SK-N-SH (cell line): ENCODE results near the gene TTC3. TPM values are rescaled to one million over a fixed set of nuclear protein-coding genes. Genes with fewer than 3 reads are reported as not detected.

ENCODE experiments used
- CTCF ChIA-PET: fragments of 300-600, 350-600 bp; formaldehyde crosslinking; extraction: SDS; loops from one replicate; lab custom pipeline; 2021; lab: Yijun Ruan, JAX
- POLR2A ChIA-PET: fragments of 350-600 bp; sonication (Branson Sonifier 250); formaldehyde crosslinking; extraction: SDS; loops from one replicate; lab custom pipeline; 2020; ENCODE audit warnings: antibody characterized with exemption, inconsistent platforms; lab: Yijun Ruan, JAX
- DNase-seq: peaks from one replicate; pipeline ENCODE4 v3.0.0; 2012
- H2AFZ ChIP-seq: fragments of 200-600 bp; sonication (generic); 2 replicates; pipeline ENCODE4 v1.8.1; 2016; ENCODE audit warnings: antibody characterized with exemption, mild to moderate bottlenecking, low read depth
- H3F3A ChIP-seq: fragments of 200-600 bp; sonication (generic); replicated peaks from 2 replicates; pipeline ENCODE3; 2016; ENCODE audit warnings: antibody characterized with exemption, mild to moderate bottlenecking; ENCODE audit not compliant: insufficient read depth
- H3K27ac ChIP-seq, 2 experiments: fragments of 200-500 bp in 1 of 2; fragments of 200-600 bp in 1 of 2; sonication (Bioruptor generic) in 1 of 2; sonication (generic), shearing (Covaris generic) in 1 of 2; 2 replicates each; pipeline versions ENCODE4 v1.5.1 to v1.6.1; 2014 to 2016; ENCODE audit warnings: low read depth in 2 of 2, inconsistent platforms in 1 of 2, low read length in 1 of 2, mild to moderate bottlenecking in 1 of 2, mixed read lengths in 1 of 2
- H3K27me3 ChIP-seq: fragments of 200-600 bp; sonication (generic), shearing (Covaris generic); 2 replicates; pipeline ENCODE4 v1.6.1; 2016; ENCODE audit warnings: mixed run types; ENCODE audit not compliant: insufficient read depth
- H3K36me3 ChIP-seq, 2 experiments: fragments of 200-500 bp in 1 of 2; fragments of 200-600 bp in 1 of 2; sonication (Bioruptor generic) in 1 of 2; sonication (generic) in 1 of 2; replicated peaks in 1 of 2; 2 replicates each; pipeline versions ENCODE3 to v1.5.1; 2014 to 2016; ENCODE audit warnings: low read length in 1 of 2, mild to moderate bottlenecking in 1 of 2; ENCODE audit not compliant: insufficient read depth in 2 of 2, control insufficient read depth in 1 of 2
- H3K4me1 ChIP-seq, 2 experiments: fragments of 200-500 bp in 1 of 2; fragments of 200-600 bp in 1 of 2; sonication (Bioruptor generic) in 1 of 2; sonication (generic), shearing (Covaris generic) in 1 of 2; 2 replicates each; pipeline versions ENCODE4 v1.5.1 to v1.6.1; 2014 to 2016; ENCODE audit warnings: low read depth in 1 of 2, low read length in 1 of 2, mixed run types in 1 of 2; ENCODE audit not compliant: insufficient read depth in 2 of 2, control insufficient read depth in 1 of 2
- H3K4me2 ChIP-seq: fragments of 200-600 bp; sonication (generic), shearing (Covaris generic); 2 replicates; pipeline ENCODE4 v1.6.1; 2017; ENCODE audit warnings: mixed run types
- H3K4me3 ChIP-seq, 2 experiments: fragments of 200-500 bp in 1 of 2; fragments of 200-600 bp in 1 of 2; sonication (Bioruptor generic) in 1 of 2; sonication (generic), shearing (Covaris generic) in 1 of 2; 2 replicates each; pipeline versions ENCODE4 v1.5.1 to v1.8.1; 2014 to 2016; ENCODE audit warnings: low read depth in 2 of 2, inconsistent platforms in 1 of 2, low read length in 1 of 2, mild to moderate bottlenecking in 1 of 2, mixed read lengths in 1 of 2, moderate library complexity in 1 of 2
- H3K79me2 ChIP-seq: fragments of 200-600 bp; sonication (generic); 2 replicates; pipeline ENCODE4 v1.8.1; 2017; ENCODE audit warnings: mild to moderate bottlenecking; ENCODE audit not compliant: insufficient read depth
- H3K9ac ChIP-seq: fragments of 200-600 bp; sonication (generic); 2 replicates; pipeline ENCODE4 v1.6.1; 2017; ENCODE audit warnings: mixed run types
- H3K9me2 ChIP-seq: fragments of 200-600 bp; sonication (generic); 2 replicates; pipeline ENCODE4 v1.6.1; 2017; ENCODE audit warnings: mixed run types
- H3K9me3 ChIP-seq: fragments of 200-600 bp; sonication (generic); 2 replicates; pipeline ENCODE4 v1.6.1; 2017; ENCODE audit warnings: mixed run types, mild to moderate bottlenecking, moderate library complexity
- H4K20me1 ChIP-seq: fragments of 200-600 bp; sonication (generic); 2 replicates; pipeline ENCODE4 v1.6.1; 2017; ENCODE audit warnings: mild to moderate bottlenecking, mixed run types; ENCODE audit not compliant: insufficient read depth
- CHD2 ChIP-seq: fragments of 150-350 bp; IDR thresholded peaks from 2 replicates; pipeline ENCODE4 v1.6.1; 2018; ENCODE audit warnings: low read length; ENCODE audit not compliant: partially characterized antibody
- FOXJ3 ChIP-seq: sonication (generic); formaldehyde crosslinking; IDR thresholded peaks from 2 replicates; pipeline ENCODE4 v1.5.1; 2020; ENCODE audit warnings: mild to moderate bottlenecking, missing genetic modification reagents
- JUND ChIP-seq: IDR thresholded peaks from 2 replicates; pipeline ENCODE4 v1.4.0; 2012
- PBX3 ChIP-seq: IDR thresholded peaks from 2 replicates; pipeline ENCODE4; 2012
- POLR2AphosphoS5 ChIP-seq: IDR thresholded peaks from 2 replicates; pipeline ENCODE4 v1.6.1; 2012; ENCODE audit warnings: low read depth, low read length
- RAD21 ChIP-seq: IDR thresholded peaks from 2 replicates; pipeline ENCODE4 v1.6.1; 2012; ENCODE audit warnings: mild to moderate bottlenecking, low read length
- RCOR1 ChIP-seq: fragments of 150-350 bp; IDR thresholded peaks from 2 replicates; pipeline ENCODE4 v1.6.1; 2017; ENCODE audit warnings: antibody characterized with exemption, low read length
- REST ChIP-seq: IDR thresholded peaks from 2 replicates; pipeline ENCODE4 v1.6.1; 2012; ENCODE audit warnings: mild to moderate bottlenecking, low read depth, low read length, moderate library complexity
- RXRA ChIP-seq: IDR thresholded peaks from 2 replicates; pipeline ENCODE4 v1.4.0; 2012; ENCODE audit warnings: low read depth, mild to moderate bottlenecking, borderline replicate concordance
- SIN3A ChIP-seq: IDR thresholded peaks from 2 replicates; pipeline ENCODE4 v1.6.1; 2012; ENCODE audit warnings: low read depth, mild to moderate bottlenecking, low read length, moderate library complexity, borderline replicate concordance
- USF1 ChIP-seq: IDR thresholded peaks from 2 replicates; pipeline ENCODE4 v1.4.0; 2012; ENCODE audit warnings: low read depth, borderline replicate concordance
- USF2 ChIP-seq: fragments of 150-350 bp; IDR thresholded peaks from 2 replicates; pipeline ENCODE4 v1.6.1; 2017; ENCODE audit warnings: antibody characterized with exemption, low read length, low read depth, borderline replicate concordance
- YY1 ChIP-seq: IDR thresholded peaks from 2 replicates; pipeline ENCODE4 v1.4.0; 2012; ENCODE audit warnings: low read depth, mild to moderate bottlenecking
- WGBS: methylation state at CpG from one replicate; pipeline ENCODE4 v1.1.6; 2017; ENCODE audit warnings: low lambda C conversion rate; 5-methylcytosine and 5-hydroxymethylcytosine counted together
- polyA plus RNA-seq, 3 experiments: library from polyadenylated mRNA; depleted of rRNA; stranded (reverse); fragments of >200 nt; gene quantifications; 2 replicates each; pipeline ENCODE4 v1.2.3, GENCODE V29; 2012
- TF ChIP-seq, protein P1 (sequence below): IDR thresholded peaks from 2 replicates; pipeline ENCODE4 v1.4.0; 2012; ENCODE audit warnings: low read depth, borderline replicate concordance
- TF ChIP-seq, protein P2 (sequence below): fragments of 150-350 bp; IDR thresholded peaks from 2 replicates; pipeline ENCODE4 v1.6.1; 2016; ENCODE audit warnings: mild to moderate bottlenecking, low read depth, low read length

The TTC3 gene
- polyA plus RNA-seq, 1 of the 3 experiments (the other 2 are of a cell fraction), result 35.7 TPM

GRCh38 chr21:37082375-37082774, 9.3 kb downstream of the TTC3 start:
- Histone ChIP-seq H3K27ac (no peak overlapping the region), H3K36me3 (peaks cover 0 to 10% of the 10 kb centered on the region in 2 experiments), H3K9me3 (peaks cover 11% of the 10 kb centered on the region; the same call in 1 of the 2 replicates), H3K4me1 (peaks cover 2 to 12% of the 10 kb centered on the region in 2 experiments; a peak in 2 of 4 replicates), H3K9me2 (no peaks in the 10 kb centered on the region), H3K79me2 (peaks cover 98% of the 10 kb centered on the region), H3K4me3 (no peak overlapping the region), H3K9ac (no peak overlapping the region), H4K20me1 (peaks cover 70% of the 10 kb centered on the region), H3F3A (peaks cover 3% of the 10 kb centered on the region), H2AFZ (no peak overlapping the region), H3K4me2 (no peak overlapping the region), H3K27me3 (no peaks in the 10 kb centered on the region)
- no peak for DNase-seq
- WGBS, result 100% methylated on average over 1 of the region's 1 CpG
- TF ChIP-seq, protein P1, sequence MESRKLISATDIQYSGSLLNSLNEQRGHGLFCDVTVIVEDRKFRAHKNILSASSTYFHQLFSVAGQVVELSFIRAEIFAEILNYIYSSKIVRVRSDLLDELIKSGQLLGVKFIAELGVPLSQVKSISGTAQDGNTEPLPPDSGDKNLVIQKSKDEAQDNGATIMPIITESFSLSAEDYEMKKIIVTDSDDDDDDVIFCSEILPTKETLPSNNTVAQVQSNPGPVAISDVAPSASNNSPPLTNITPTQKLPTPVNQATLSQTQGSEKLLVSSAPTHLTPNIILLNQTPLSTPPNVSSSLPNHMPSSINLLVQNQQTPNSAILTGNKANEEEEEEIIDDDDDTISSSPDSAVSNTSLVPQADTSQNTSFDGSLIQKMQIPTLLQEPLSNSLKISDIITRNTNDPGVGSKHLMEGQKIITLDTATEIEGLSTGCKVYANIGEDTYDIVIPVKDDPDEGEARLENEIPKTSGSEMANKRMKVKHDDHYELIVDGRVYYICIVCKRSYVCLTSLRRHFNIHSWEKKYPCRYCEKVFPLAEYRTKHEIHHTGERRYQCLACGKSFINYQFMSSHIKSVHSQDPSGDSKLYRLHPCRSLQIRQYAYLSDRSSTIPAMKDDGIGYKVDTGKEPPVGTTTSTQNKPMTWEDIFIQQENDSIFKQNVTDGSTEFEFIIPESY, result no peak
- TF ChIP-seq FOXJ3 (no peak), RXRA (no peak), POLR2AphosphoS5 (no peak), JUND (no peak), USF1 (no peak), SIN3A (no peak)
- TF ChIP-seq, protein P2, sequence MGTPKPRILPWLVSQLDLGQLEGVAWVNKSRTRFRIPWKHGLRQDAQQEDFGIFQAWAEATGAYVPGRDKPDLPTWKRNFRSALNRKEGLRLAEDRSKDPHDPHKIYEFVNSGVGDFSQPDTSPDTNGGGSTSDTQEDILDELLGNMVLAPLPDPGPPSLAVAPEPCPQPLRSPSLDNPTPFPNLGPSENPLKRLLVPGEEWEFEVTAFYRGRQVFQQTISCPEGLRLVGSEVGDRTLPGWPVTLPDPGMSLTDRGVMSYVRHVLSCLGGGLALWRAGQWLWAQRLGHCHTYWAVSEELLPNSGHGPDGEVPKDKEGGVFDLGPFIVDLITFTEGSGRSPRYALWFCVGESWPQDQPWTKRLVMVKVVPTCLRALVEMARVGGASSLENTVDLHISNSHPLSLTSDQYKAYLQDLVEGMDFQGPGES, result no peak
- ChIA-PET CTCF (no interaction called here), POLR2A (interaction anchor here (0.6 kb wide), 1 partner anchor 959 kb away, joined by 5 read pairs; no protein-coding TSS in a partner anchor)

DNA sequence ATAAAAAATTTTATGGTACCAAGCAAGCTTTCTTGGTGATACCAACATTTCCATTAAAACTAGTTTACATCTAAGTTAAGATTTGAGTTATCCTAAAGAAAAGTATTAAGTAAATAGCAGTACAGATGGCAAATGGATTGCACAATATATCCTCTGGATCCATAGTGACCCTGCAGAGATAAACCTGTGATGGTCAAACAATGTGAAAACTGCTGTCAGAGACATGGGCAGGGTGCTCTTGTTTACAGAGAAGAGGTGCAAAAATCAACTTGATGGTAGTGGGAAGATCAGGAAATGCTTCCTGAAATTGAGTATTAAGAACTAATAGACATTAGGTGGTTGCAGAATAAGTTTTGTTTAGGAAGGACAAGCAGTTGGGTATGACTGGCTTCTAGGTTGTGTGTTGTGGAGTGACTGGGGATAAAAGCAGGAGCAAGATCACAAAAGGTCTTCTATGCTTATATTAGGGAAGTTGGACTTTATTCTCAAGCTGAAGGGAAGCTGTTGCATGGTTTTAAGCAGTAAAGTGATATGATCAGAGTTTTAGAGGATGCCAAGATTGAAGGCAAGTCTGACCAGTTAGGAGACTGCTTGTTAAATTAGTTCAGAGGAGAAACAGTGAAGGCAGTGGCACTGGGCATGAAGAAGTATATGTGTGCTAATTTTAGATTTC, 9.9 kb downstream of the TTC3 start:
- ChIA-PET POLR2A (no interaction called here), CTCF (interaction anchor here (0.6 kb wide), 1 partner anchor 562 kb away, joined by 3 read pairs; no protein-coding TSS in a partner anchor)
- Histone ChIP-seq H3K9ac (no peak overlapping the region), H3K27ac (no peak overlapping the region), H3K4me1 (peaks cover 3 to 7% of the 10 kb centered on the region in 2 experiments; a peak in 2 of 4 replicates), H3K4me3 (no peak overlapping the region), H3K36me3 (peaks cover 5 to 15% of the 10 kb centered on the region in 2 experiments), H3K4me2 (no peak overlapping the region), H3K9me2 (no peaks in the 10 kb centered on the region), H3K79me2 (peaks cover 98% of the 10 kb centered on the region), H3K9me3 (peaks cover 11% of the 10 kb centered on the region; the same call in 1 of the 2 replicates), H4K20me1 (peaks cover 70% of the 10 kb centered on the region), H2AFZ (no peak overlapping the region), H3F3A (peaks cover 3% of the 10 kb centered on the region), H3K27me3 (no peaks in the 10 kb centered on the region)
- no peak for DNase-seq
- TF ChIP-seq RXRA (no peak), PBX3 (no peak), RCOR1 (no peak), REST (no peak), JUND (no peak), RAD21 (no peak), USF2 (no peak), YY1 (no peak), CHD2 (no peak)
- TF ChIP-seq, protein P2, result no peak
